Adrenal gland (tissue), 12 donors: ENCODE measurements around the gene CKAP2L. TPM values are rescaled to one million over a fixed set of nuclear protein-coding genes. Genes with fewer than 3 reads are reported as not detected.

Source experiments
- DNase-seq, 7 donors: peaks; one replicate each; pipeline ENCODE4 v3.0.0-alpha.2; 2019 to 2020
- H3K27ac ChIP-seq, 5 donors: fragments of 200-600 bp; sonication (generic) in 4 of 5; 1 replicate in 3 of 5; 2 replicates in 2 of 5; pipeline versions ENCODE4 v1.5.1 to v1.8.0; 2016 to 2020; ENCODE audit warnings: mild to moderate bottlenecking in 1 of 5
- H3K27me3 ChIP-seq: fragments of 200-600 bp; 2 replicates; pipeline ENCODE4 v1.8.0; 2021
- H3K36me3 ChIP-seq, 2 donors: fragments of 200-600 bp; replicated peaks in 1 of 2; 1 replicate in 1 of 2; 2 replicates in 1 of 2; pipeline versions ENCODE4 v1.5.1 to v1.8.0; 2018 to 2022
- H3K4me1 ChIP-seq, 2 donors: fragments of 200-600 bp; replicated peaks in 1 of 2; 1 replicate in 1 of 2; 2 replicates in 1 of 2; pipeline versions ENCODE4 v1.5.1 to v1.8.0; 2018 to 2021
- H3K4me3 ChIP-seq, 4 donors: fragments of 200-600 bp; sonication (generic) in 3 of 4; one replicate each; pipeline ENCODE4 v1.5.1; 2016 to 2018
- H3K9me3 ChIP-seq, 3 donors: fragments of 200-600 bp; sonication (generic) in 1 of 3; replicated peaks in 1 of 3; 1 replicate in 2 of 3; 2 replicates in 1 of 3; pipeline versions ENCODE4 v1.5.1 to v1.8.0; 2016 to 2021
- POLR2A ChIP-seq, 2 donors: fragments of 450-650 bp; IDR thresholded peaks; one replicate each; pipeline ENCODE4 v1.6.1; 2017; ENCODE audit warnings: antibody characterized with exemption in 2 of 2, mild to moderate bottlenecking in 2 of 2, moderate library complexity in 1 of 2
- WGBS, 4 donors: extraction: QIAGEN DNeasy Blood & Tissue Kit in 2 of 4; methylation state at CpG; one replicate each; pipeline versions ENCODE4 v1.1.5 to v1.1.7; 2013 to 2017; 5-methylcytosine and 5-hydroxymethylcytosine counted together
- intact Hi-C, 2 donors: fragments of 100-400 bp; cut with DNase I; formaldehyde crosslinking; loops; one replicate each; pipeline versions ENCODE4 v1.14.1 to v1.15.0; 2022 to 2023
- polyA plus RNA-seq, 3 donors: library from polyadenylated mRNA; stranded (reverse); fragments of 200-250 nt in 2 of 3; fragments of 350-450 nt in 1 of 3; fragmentation: Illumina TruSeq in 1 of 3; extraction: RNeasy Lipid Tissue Mini Kit (QIAGEN cat#74804) in 1 of 3; gene quantifications; one replicate each; pipeline ENCODE4 v1.2.3, GENCODE V29; 2013 to 2014
- total RNA-seq, 9 donors: library from RNA; depleted of rRNA in 4 of 9; stranded (reverse); fragments of >200 nt in 4 of 9; fragments of 120-200 nt in 1 of 9; fragmentation: NEBNext Ultra II Directional in 1 of 9; extraction: Animal tissue kit (Norgen Biotek cat#: 25700) in 1 of 9; gene quantifications; one replicate each; pipeline versions ENCODE4 v1.1.0 to v1.2.4, GENCODE V29; 2013 to 2023
- TF ChIP-seq, protein P1 (sequence below), 6 experiments: fragments of 450-650 bp in 4 of 6; fragments of 200-600 bp in 2 of 6; sonication (generic) in 1 of 6; IDR thresholded peaks; 1 replicate in 5 of 6; 2 replicates in 1 of 6; pipeline versions ENCODE4 v1.5.1 to v1.8.0; 2016 to 2021; ENCODE audit warnings: antibody characterized with exemption in 6 of 6, mild to moderate bottlenecking in 2 of 6, moderate library complexity in 1 of 6
- donor health status: healthy with polysubstance abuse.
- donor health status: Bipolar disorder and iron deficiency.
- donor health status: DM: yes; HTN: yes; CAD: no.
- donor health status: DM: no; HTN: no; CAD: no.
- donor health status: DM: no; HTN: no; CAD: no.
- donor health status: DM: yes; HTN: yes; CAD: no.

The CKAP2L gene
- total and polyA plus RNA-seq, 12 donors = 0.10 to 6.9 (median 0.81) TPM; not detected in 2

DNA sequence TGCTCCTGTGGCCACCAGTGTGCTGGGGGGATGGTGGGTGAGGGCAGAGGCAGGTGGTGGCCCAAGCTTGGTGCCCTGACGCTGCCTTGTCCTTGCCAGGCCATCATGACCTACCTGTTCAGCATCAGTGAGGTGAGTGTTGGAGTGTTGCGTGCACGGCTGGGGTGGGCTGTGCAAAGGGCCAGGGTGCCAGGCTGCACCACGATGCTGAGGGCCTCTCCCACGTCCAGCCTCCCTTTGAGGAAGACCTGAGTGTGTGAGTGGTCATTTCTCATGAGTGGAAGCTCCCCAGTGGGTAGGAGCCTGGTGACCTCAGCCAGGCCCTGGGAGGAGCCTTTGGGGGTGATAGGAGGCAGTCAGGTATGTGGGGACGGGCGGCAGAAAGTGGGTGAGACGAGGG is 40.4 kb downstream of the CKAP2L start:
- Histone ChIP-seq H3K4me3 (no peak overlapping the region), H3K9me3 (no peaks in the 10 kb centered on the region), H3K27me3 (no peaks in the 10 kb centered on the region), H3K27ac (no peak overlapping the region), H3K4me1 (peaks cover 0 to 4% of the 10 kb centered on the region in 2 donors), H3K36me3 (no peaks in the 10 kb centered on the region)
- 89 to 96% (median 95%) methylated on average over 7 to 8 of the region's 8 CpGs for WGBS, 4 donors
- intact Hi-C loops = loop anchor here in 1 of 2 donors (10.0 kb wide), 1 partner anchor 99 kb away; no protein-coding TSS in a partner anchor
- DNase-seq = peak in 1 of 7 donors; percentile 38
- TF ChIP-seq, protein P1, sequence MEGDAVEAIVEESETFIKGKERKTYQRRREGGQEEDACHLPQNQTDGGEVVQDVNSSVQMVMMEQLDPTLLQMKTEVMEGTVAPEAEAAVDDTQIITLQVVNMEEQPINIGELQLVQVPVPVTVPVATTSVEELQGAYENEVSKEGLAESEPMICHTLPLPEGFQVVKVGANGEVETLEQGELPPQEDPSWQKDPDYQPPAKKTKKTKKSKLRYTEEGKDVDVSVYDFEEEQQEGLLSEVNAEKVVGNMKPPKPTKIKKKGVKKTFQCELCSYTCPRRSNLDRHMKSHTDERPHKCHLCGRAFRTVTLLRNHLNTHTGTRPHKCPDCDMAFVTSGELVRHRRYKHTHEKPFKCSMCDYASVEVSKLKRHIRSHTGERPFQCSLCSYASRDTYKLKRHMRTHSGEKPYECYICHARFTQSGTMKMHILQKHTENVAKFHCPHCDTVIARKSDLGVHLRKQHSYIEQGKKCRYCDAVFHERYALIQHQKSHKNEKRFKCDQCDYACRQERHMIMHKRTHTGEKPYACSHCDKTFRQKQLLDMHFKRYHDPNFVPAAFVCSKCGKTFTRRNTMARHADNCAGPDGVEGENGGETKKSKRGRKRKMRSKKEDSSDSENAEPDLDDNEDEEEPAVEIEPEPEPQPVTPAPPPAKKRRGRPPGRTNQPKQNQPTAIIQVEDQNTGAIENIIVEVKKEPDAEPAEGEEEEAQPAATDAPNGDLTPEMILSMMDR (IDR thresholded peaks at IDR 0.05) = no peak
- no peak for TF ChIP-seq POLR2A (IDR thresholded peaks at IDR 0.05)

DNA sequence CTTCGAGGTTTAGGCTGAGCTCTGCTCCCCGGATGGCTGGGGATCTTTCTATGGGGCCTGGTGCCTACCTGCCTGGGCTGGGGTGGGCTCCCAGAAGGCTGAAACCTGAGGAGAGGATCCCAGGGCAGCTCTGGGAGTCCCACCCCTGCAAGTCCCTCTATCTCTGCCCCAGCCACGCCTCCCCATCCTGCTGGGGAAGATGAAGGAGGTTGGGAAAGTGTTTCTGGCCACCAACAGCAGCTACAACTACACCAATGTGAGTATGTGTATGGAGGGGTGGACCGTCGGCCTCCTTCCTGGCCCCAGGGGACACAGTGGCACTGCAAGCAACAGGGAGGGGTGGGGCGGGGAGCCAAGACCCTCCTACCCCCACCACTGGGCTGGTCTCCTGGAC is 40.9 kb downstream of the CKAP2L start:
- TF ChIP-seq POLR2A (IDR thresholded peaks at IDR 0.05) = no peak
- TF ChIP-seq, protein P1 (IDR thresholded peaks at IDR 0.05) = no peak
- 82 to 94% (median 89%) methylated on average over 3 to 6 of the region's 6 CpGs for WGBS, 4 donors
- Histone ChIP-seq H3K4me3 (no peak overlapping the region), H3K27ac (no peak overlapping the region), H3K4me1 (no peaks in the 10 kb centered on the region), H3K9me3 (no peaks in the 10 kb centered on the region), H3K27me3 (no peaks in the 10 kb centered on the region), H3K36me3 (no peaks in the 10 kb centered on the region)
- intact Hi-C loops = loop anchor here in 1 of 2 donors (10.0 kb wide), 1 partner anchor 99 kb away; no protein-coding TSS in a partner anchor
- DNase-seq = peak in 1 of 7 donors; percentile 28

DNA sequence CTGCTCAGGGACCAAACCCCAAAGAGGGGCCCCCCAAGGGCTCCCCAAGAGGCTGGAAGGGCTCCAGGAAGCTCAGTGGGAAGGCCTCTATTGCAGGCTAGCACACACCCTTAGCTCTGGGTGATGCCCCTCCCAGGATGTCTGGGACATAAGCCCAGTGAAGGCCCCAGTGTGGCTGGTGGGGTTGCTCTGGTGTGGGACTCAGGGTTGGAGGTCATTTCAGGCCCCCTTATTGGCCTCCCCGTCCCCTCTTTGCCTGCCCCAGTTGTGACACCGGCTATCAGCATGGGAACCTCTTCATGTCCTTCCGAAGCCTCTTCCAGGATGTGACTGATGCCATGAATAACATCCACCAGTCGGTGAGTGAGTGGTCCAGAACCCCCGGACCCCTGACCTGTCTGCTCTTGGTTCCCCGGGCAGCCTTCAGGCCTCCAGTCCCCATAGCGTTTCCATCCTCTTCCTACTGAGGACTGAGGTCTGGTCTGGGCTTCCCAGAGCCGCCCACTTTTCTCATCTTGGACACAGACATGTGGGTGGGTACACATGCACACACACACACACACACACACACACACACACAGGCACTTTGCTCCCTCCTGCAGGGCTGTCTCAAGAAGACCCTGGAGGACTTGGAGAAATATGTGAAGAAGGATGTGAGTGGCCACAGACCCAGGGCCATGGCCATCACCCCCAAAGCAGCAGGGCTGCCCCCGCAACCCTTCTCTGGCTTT is 41.4 kb downstream of the CKAP2L start:
- no peak overlapping the region for H3K4me3 ChIP-seq
- no peaks in the 10 kb centered on the region for H3K4me1 ChIP-seq
- peak in 1 of 7 donors; percentile 17 for DNase-seq
- TF ChIP-seq POLR2A (IDR thresholded peaks at IDR 0.05) = no peak
- TF ChIP-seq, protein P1 (IDR thresholded peaks at IDR 0.05) = no peak
- H3K9me3 ChIP-seq = no peaks in the 10 kb centered on the region
- H3K27ac ChIP-seq = no peak overlapping the region
- intact Hi-C loops = loop anchor here in 1 of 2 donors (10.0 kb wide), 1 partner anchor 98 kb away; no protein-coding TSS in a partner anchor
- 83 to 95% (median 87%) methylated on average over 7 to 9 of the region's 9 CpGs for WGBS, 4 donors
- H3K27me3 ChIP-seq = no peaks in the 10 kb centered on the region
- no peaks in the 10 kb centered on the region for H3K36me3 ChIP-seq

DNA sequence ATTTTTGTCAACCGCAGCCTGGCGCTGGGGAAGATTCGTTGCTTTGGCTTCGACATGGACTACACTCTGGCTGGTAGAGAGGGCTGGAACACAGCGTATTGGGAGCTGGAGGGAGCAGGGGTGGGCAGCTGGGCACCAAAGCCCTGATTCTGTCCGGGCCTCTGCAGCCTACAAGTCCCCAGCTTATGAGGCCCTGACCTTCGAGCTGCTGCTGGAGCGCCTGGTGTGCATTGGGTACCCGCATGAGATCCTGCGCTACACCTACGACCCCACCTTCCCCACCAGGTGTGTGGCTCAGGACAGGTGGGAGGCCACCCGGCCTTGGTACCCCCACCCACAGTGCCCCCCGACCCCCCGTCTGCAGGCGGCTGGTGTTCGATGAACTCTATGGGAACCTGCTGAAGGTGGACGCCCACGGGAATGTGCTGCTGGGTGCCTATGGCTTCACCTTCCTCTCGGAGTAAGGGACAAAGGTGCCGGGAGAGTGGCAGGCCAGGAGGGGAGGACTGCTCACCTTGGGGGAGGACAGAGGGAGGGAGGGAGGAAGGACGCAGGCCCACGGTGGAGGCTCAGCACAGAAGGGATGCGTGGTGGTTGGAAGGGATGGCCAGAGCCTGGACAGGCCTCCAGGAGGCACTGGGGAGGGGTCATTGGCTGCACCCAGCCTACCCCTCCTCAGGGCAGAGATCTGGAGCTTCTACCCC is 42.4 kb downstream of the CKAP2L start:
- 79 to 91% (median 87%) methylated on average over 11 to 23 of the region's 23 CpGs for WGBS, 4 donors
- peak in 1 of 7 donors; percentile 27 for DNase-seq
- no peaks in the 10 kb centered on the region for H3K36me3 ChIP-seq
- no peaks in the 10 kb centered on the region for H3K9me3 ChIP-seq
- TF ChIP-seq POLR2A (IDR thresholded peaks at IDR 0.05) = no peak
- TF ChIP-seq, protein P1 (IDR thresholded peaks at IDR 0.05) = no peak
- intact Hi-C loops = loop anchor here in 1 of 2 donors (10.0 kb wide), 1 partner anchor 97 kb away; no protein-coding TSS in a partner anchor
- H3K4me3 ChIP-seq = no peak overlapping the region
- no peaks in the 10 kb centered on the region for H3K27me3 ChIP-seq
- no peak overlapping the region for H3K27ac ChIP-seq
- no peaks in the 10 kb centered on the region for H3K4me1 ChIP-seq
